Loucy (cell line): ENCODE measurements around the gene ZNF705A.
"Not testable (repeated sequence)": the region's sequence is repeated elsewhere in the genome, so short reads cannot be mapped to it uniquely, and the experiment has no call there.

Experiments used
- H2AFZ ChIP-seq: fragments of 200-600 bp; sonication (generic); 2 replicates; pipeline ENCODE4 v1.6.0; 2016; ENCODE audit warnings: antibody characterized with exemption, mild to moderate bottlenecking, low read length, moderate library complexity
- H3F3A ChIP-seq: fragments of 200-600 bp; 2 replicates; pipeline ENCODE4 v1.6.0; 2016; ENCODE audit warnings: antibody characterized with exemption, low read depth, mild to moderate bottlenecking
- H3K27me3 ChIP-seq: fragments of 200-600 bp; sonication (generic); 2 replicates; pipeline ENCODE4 v1.6.1; 2014; ENCODE audit warnings: low read length, mild to moderate bottlenecking; ENCODE audit not compliant: insufficient read depth, poor library complexity, severe bottlenecking
- H3K36me3 ChIP-seq: fragments of 200-600 bp; sonication (generic); 2 replicates; pipeline ENCODE4 v1.6.1; 2016; ENCODE audit warnings: low read length; ENCODE audit not compliant: insufficient read depth
- H3K4me1 ChIP-seq: fragments of 200-600 bp; sonication (generic); 2 replicates; pipeline ENCODE4 v1.5.1; 2014; ENCODE audit warnings: low read length, mild to moderate bottlenecking; ENCODE audit not compliant: insufficient read depth, poor library complexity, severe bottlenecking
- H3K4me2 ChIP-seq: fragments of 200-600 bp; sonication (generic); 2 replicates; pipeline ENCODE4 v1.6.0; 2014; ENCODE audit warnings: antibody characterized with exemption, low read length, low read depth, mild to moderate bottlenecking; ENCODE audit not compliant: poor library complexity, severe bottlenecking
- H3K4me3 ChIP-seq: fragments of 200-600 bp; sonication (generic); 2 replicates; pipeline ENCODE4 v1.5.1; 2014; ENCODE audit warnings: low read length, mild to moderate bottlenecking, mixed read lengths; ENCODE audit not compliant: poor library complexity, severe bottlenecking
- H3K79me2 ChIP-seq: fragments of 200-600 bp; sonication (generic); 2 replicates; pipeline ENCODE4 v1.6.1; 2014; ENCODE audit warnings: low read length; ENCODE audit not compliant: insufficient read depth
- H3K9ac ChIP-seq: fragments of 200-600 bp; sonication (generic); 2 replicates; pipeline ENCODE4 v1.6.0; 2014; ENCODE audit warnings: mild to moderate bottlenecking, low read depth, low read length, moderate library complexity; ENCODE audit not compliant: poor library complexity, severe bottlenecking
- H3K9me2 ChIP-seq: fragments of 200-600 bp; sonication (generic); replicated peaks from 2 replicates; pipeline ENCODE4 v1.6.1; 2016; ENCODE audit warnings: low read depth, low read length, mixed read lengths
- H3K9me3 ChIP-seq: fragments of 200-600 bp; sonication (generic); 2 replicates; pipeline ENCODE4 v1.6.1; 2014; ENCODE audit warnings: mild to moderate bottlenecking, antibody characterized with exemption, low read length, low read depth; ENCODE audit not compliant: insufficient read depth
- H4K20me1 ChIP-seq: fragments of 200-600 bp; sonication (generic); 2 replicates; pipeline ENCODE4 v1.6.0; 2014; ENCODE audit warnings: antibody characterized with exemption, low read length, mild to moderate bottlenecking; ENCODE audit not compliant: insufficient read depth, poor library complexity, severe bottlenecking
- EZH2phosphoT487 ChIP-seq: fragments of 200-600 bp; IDR thresholded peaks from 2 replicates; pipeline ENCODE4 v1.6.1; 2018; ENCODE audit warnings: antibody characterized with exemption, mild to moderate bottlenecking, moderate library complexity, borderline replicate concordance
- TF ChIP-seq, protein P1 (sequence below): fragments of 200-600 bp; sonication (generic); conservative IDR thresholded peaks from 2 replicates; pipeline ENCODE4 v1.5.1; 2014; ENCODE audit warnings: mild to moderate bottlenecking, antibody characterized with exemption, low read length

Gene ZNF705A

GRCh38 chr12:8156845-8157244 lies at the start of gene ZNF705A:
TSS of gene ZNF705A (plus strand) at chr12:8157015. CDS start at chr12:8172626, 15,611 bp downstream.
- H3K4me1 ChIP-seq: peaks cover 5% of the 10 kb centered on the region
- 0 out of 2 replicates have a peak within 1 kb of the TSS, but pooled peaks have one; percentile 10 for H2AFZ ChIP-seq
- no peaks in the 10 kb centered on the region for H3K79me2 ChIP-seq
- no peaks in the 10 kb centered on the region for H3K9me2 ChIP-seq
- H3K36me3 ChIP-seq: no peaks in the 10 kb centered on the region
- no peak within 1 kb of the TSS for H3K4me3 ChIP-seq
- H3K9me3 ChIP-seq: no peaks in the 10 kb centered on the region
- H4K20me1 ChIP-seq: no peaks in the 10 kb centered on the region
- no peak within 1 kb of the TSS for H3K9ac ChIP-seq
- H3K27me3 ChIP-seq: no peaks in the 10 kb centered on the region
- H3K4me2 ChIP-seq: no peak within 1 kb of the TSS
- no peaks in the 10 kb centered on the region for H3F3A ChIP-seq
- TF ChIP-seq, protein P1, sequence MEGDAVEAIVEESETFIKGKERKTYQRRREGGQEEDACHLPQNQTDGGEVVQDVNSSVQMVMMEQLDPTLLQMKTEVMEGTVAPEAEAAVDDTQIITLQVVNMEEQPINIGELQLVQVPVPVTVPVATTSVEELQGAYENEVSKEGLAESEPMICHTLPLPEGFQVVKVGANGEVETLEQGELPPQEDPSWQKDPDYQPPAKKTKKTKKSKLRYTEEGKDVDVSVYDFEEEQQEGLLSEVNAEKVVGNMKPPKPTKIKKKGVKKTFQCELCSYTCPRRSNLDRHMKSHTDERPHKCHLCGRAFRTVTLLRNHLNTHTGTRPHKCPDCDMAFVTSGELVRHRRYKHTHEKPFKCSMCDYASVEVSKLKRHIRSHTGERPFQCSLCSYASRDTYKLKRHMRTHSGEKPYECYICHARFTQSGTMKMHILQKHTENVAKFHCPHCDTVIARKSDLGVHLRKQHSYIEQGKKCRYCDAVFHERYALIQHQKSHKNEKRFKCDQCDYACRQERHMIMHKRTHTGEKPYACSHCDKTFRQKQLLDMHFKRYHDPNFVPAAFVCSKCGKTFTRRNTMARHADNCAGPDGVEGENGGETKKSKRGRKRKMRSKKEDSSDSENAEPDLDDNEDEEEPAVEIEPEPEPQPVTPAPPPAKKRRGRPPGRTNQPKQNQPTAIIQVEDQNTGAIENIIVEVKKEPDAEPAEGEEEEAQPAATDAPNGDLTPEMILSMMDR: no peak
- no peak for TF ChIP-seq EZH2phosphoT487

DNA sequence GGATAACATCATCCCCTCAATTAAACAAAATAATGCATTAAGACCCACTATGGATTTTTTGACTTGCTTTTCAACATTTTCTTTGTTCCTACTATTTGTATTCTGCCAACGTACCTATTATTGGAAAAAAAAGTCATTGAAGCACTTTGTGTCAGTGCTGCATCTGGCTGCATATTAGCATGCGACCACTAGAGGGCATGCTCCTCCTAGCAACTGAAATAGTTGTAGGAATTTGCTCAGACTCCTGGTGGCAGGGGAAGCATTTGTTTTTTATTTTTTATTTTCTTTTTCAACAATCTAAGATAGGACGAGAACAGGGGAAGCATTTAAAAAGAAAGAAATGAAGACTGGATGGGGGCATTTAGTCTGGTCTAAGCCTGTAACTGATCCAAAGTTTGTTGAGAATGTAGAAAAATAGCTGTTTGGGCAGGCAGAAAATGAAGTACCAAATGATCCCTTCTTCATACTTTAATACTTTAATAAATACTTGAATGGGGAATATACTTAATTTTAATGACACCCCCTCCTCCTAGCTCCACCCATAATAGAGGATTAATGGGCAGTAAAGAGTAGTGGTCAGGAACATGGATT lies 47.9 kb upstream of the ZNF705A start:
- Histone ChIP-seq H3K27me3 (no peaks in the 10 kb centered on the region), H3K4me2 (no peak overlapping the region), H3K9me2 (no peaks in the 10 kb centered on the region), H4K20me1 (no peaks in the 10 kb centered on the region), H3K9me3 (no peaks in the 10 kb centered on the region), H2AFZ (peak overlapping the region; percentile 39; the same call in 1 of the 2 replicates), H3K79me2 (no peaks in the 10 kb centered on the region), H3K36me3 (no peaks in the 10 kb centered on the region), H3F3A (no peaks in the 10 kb centered on the region), H3K4me3 (no peak overlapping the region), H3K4me1 (no peaks in the 10 kb centered on the region), H3K9ac (peak overlapping the region; percentile 18)
- TF ChIP-seq, protein P1: peak; percentile 100
- TF ChIP-seq EZH2phosphoT487: no peak

DNA sequence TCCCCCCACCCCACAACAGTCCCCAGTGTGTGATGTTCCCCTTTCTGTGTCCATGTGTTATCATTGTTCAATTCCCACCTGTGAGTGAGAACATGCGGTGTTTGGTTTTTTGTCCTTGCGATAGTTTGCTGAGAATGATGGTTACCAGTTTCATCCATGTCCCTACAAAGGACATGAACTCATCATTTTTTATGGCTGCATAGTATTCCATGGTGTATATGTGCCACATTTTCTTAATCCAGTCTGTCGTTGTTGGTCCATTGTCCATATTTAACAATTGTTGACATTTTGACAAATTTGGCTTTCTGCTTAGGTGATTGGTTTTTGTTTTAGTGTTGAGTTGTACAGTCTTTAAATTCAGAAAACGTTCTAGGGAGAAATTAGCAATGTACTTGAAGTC lies 43.7 kb upstream of the ZNF705A start:
- not testable (repeated sequence) for H3K4me2 ChIP-seq, H3K4me3 ChIP-seq, H3K9me3 ChIP-seq, H3K9ac ChIP-seq, H3K36me3 ChIP-seq, H2AFZ ChIP-seq, H3K4me1 ChIP-seq, H3K9me2 ChIP-seq, H3K27me3 ChIP-seq, H4K20me1 ChIP-seq, H3K79me2 ChIP-seq, H3F3A ChIP-seq

DNA sequence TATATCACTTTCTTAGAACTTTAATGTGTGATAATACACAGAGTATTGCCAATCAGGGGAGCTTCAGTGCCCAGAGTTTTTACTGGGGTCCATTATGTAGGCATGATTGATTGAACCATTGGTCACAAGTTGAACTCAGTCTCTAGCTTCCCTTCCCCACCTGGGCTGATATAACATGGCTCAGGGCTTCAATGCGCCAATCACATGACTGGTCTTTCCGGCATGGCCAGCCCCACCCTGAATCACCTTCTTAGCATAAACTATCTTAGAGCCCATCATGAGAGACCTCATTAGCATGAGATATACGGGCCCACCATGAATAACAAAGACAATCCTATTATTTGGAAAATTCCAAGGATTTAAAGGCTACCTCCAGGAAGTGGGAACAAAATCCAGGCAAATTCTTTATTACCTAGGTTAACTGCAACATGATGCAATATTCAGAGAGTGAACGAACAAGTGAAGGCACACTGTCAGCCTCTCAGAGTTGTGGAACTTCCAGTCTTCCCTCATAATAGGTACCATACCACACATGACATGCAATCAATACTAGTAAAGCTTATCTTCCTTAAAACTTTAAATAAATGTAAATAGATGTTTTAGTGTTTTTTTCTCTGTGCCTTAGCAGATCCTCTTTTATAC lies 36.6 kb upstream of the ZNF705A start:
- H3K9ac ChIP-seq: no peak overlapping the region
- no peak for TF ChIP-seq EZH2phosphoT487
- TF ChIP-seq, protein P1: no peak
- no peak overlapping the region for H2AFZ ChIP-seq
- H3K79me2 ChIP-seq: no peaks in the 10 kb centered on the region
- no peaks in the 10 kb centered on the region for H3K9me3 ChIP-seq
- H3K4me2 ChIP-seq: no peak overlapping the region
- H3K36me3 ChIP-seq: no peaks in the 10 kb centered on the region
- no peaks in the 10 kb centered on the region for H3K9me2 ChIP-seq
- no peaks in the 10 kb centered on the region for H3F3A ChIP-seq
- no peaks in the 10 kb centered on the region for H4K20me1 ChIP-seq
- peaks cover 13% of the 10 kb centered on the region for H3K4me1 ChIP-seq
- H3K27me3 ChIP-seq: no peaks in the 10 kb centered on the region
- H3K4me3 ChIP-seq: no peak overlapping the region
